T-cell (primary cell): Measurements from ENCODE around the gene TBC1D10A. TPM values are rescaled to one million over a fixed set of nuclear protein-coding genes. Genes with fewer than 3 reads are reported as not detected.

Source experiments
- ATAC-seq, 4 experiments: fragments of 200-7000 bp in 3 of 4; fragments of 150-1000 bp in 1 of 4; cut with Tn5 transposase; replicated peaks in 1 of 4; 1 replicate in 3 of 4; 2 replicates in 1 of 4; pipeline ENCODE4 v1.10.0; 2021; ENCODE audit warnings: moderate library complexity in 3 of 4, mild to moderate bottlenecking in 2 of 4, moderate number of reproducible peaks in 1 of 4
- CTCF ChIA-PET, 2 donors: fragments of 300-600 bp; sonication (Branson Sonifier 250); formaldehyde crosslinking; loops; one replicate each; lab custom pipeline; 2022; ENCODE audit warnings: antibody characterized with exemption in 2 of 2; lab: Charles Lee
- POLR2A ChIA-PET, 2 donors: fragments of 300-600 bp; sonication (Branson Sonifier 250); formaldehyde crosslinking; loops; one replicate each; lab custom pipeline; 2022; ENCODE audit warnings: antibody characterized with exemption in 2 of 2; lab: Charles Lee
- DNase-seq, 35 experiments: peaks; one replicate each; pipeline versions ENCODE4 v3.0.0 to v3.0.0-alpha.2; 2013 to 2023
- H3K27ac ChIP-seq: one replicate; pipeline ENCODE4 v1.5.1; 2013; ENCODE audit warnings: low read length
- H3K27me3 ChIP-seq, 2 experiments: replicated peaks in 1 of 2; 1 replicate in 1 of 2; 2 replicates in 1 of 2; pipeline versions ENCODE4 v1.6.1 to v1.7.0; 2013; ENCODE audit warnings: low read length in 1 of 2, mixed read lengths in 1 of 2; ENCODE audit not compliant: control insufficient read depth in 2 of 2, insufficient read depth in 2 of 2; ENCODE audit errors: extremely low read depth in 1 of 2
- H3K36me3 ChIP-seq, 2 donors: 1 replicate in 1 of 2; 2 replicates in 1 of 2; pipeline versions ENCODE4 v1.6.1 to v1.7.0; 2013; ENCODE audit warnings: low read length in 1 of 2; ENCODE audit not compliant: control insufficient read depth in 2 of 2, insufficient read depth in 1 of 2; ENCODE audit errors: extremely low read depth in 1 of 2
- H3K4me1 ChIP-seq, 2 experiments: 1 replicate in 1 of 2; 2 replicates in 1 of 2; pipeline versions ENCODE4 v1.6.1 to v1.7.0; 2013; ENCODE audit warnings: low read length in 2 of 2, mixed read lengths in 1 of 2; ENCODE audit not compliant: insufficient read depth in 2 of 2, control insufficient read depth in 1 of 2; ENCODE audit errors: extremely low read depth in 1 of 2
- H3K4me3 ChIP-seq, 2 donors: 1 replicate in 1 of 2; 2 replicates in 1 of 2; pipeline versions ENCODE4 v1.5.1 to v1.7.0; 2013; ENCODE audit warnings: mild to moderate bottlenecking in 2 of 2, low read length in 1 of 2, moderate library complexity in 1 of 2; ENCODE audit not compliant: control insufficient read depth in 1 of 2; ENCODE audit errors: extremely low read depth in 1 of 2
- H3K9me3 ChIP-seq: 2 replicates; pipeline ENCODE4 v1.7.0; 2013
- H3K27ac Mint-ChIP-seq, 2 donors: one replicate each; pipeline ENCODE4 v1.8.0; 2020 to 2021; ENCODE audit warnings: mild to moderate bottlenecking in 2 of 2, mixed read lengths in 2 of 2
- H3K27me3 Mint-ChIP-seq, 2 donors: one replicate each; pipeline ENCODE4 v1.8.0; 2021 to 2022; ENCODE audit warnings: mixed read lengths in 2 of 2
- H3K36me3 Mint-ChIP-seq: one replicate; pipeline ENCODE4 v1.8.0; 2021; ENCODE audit warnings: mixed read lengths
- H3K4me1 Mint-ChIP-seq, 3 donors: one replicate each; pipeline ENCODE4 v1.8.0; 2020 to 2022; ENCODE audit warnings: mixed read lengths in 3 of 3, mild to moderate bottlenecking in 1 of 3
- H3K4me3 Mint-ChIP-seq, 3 donors: one replicate each; pipeline ENCODE4 v1.8.0; 2020 to 2022; ENCODE audit warnings: mild to moderate bottlenecking in 3 of 3, mixed read lengths in 3 of 3, moderate library complexity in 3 of 3
- H3K9me3 Mint-ChIP-seq, 3 donors: one replicate each; pipeline ENCODE4 v1.8.0; 2020 to 2022; ENCODE audit warnings: mixed read lengths in 3 of 3
- whole genome bisulfite sequencing: methylation state at CpG from one replicate; pipeline ENCODE4 v1.1.5; 2013; ENCODE audit warnings: missing lambda C conversion rate; ENCODE audit not compliant: insufficient coverage; 5-methylcytosine and 5-hydroxymethylcytosine counted together
- total RNA-seq, 35 experiments: library from RNA in 6 of 35; stranded (reverse) in 6 of 35; fragments of 120-200 nt in 1 of 35; gene quantifications; one replicate each; pipeline versions ENCODE4 v1.2.1 to v1.2.4 and lab custom pipeline; 2013 to 2026

TBC1D10A gene
- total RNA-seq, 5 donors from 2014 or later (not counting 1 experiment from before 2014, with no cell fraction given): 56.2 to 84.3 (median 82.3) TPM

- Histone ChIP-seq H3K4me3 (no peak overlapping the region), H3K4me1 (peaks cover 0 to 39% of the 10 kb centered on the region in 2 experiments), H3K36me3 (no peaks in the 10 kb centered on the region), H3K9me3 (no peaks in the 10 kb centered on the region), H3K27me3 (peaks cover 0 to 51% of the 10 kb centered on the region in 2 experiments), H3K27ac (no peak overlapping the region)
- Mint-ChIP-seq H3K4me3 (peak overlapping the region in 2 of 3 donors; percentile 15 to 87), H3K27ac (no peak overlapping the region), H3K36me3 (no peaks in the 10 kb centered on the region), H3K27me3 (peaks cover 3 to 12% of the 10 kb centered on the region in 2 donors), H3K9me3 (no peaks in the 10 kb centered on the region), H3K4me1 (peaks cover 24 to 48% (median 35%) of the 10 kb centered on the region in 3 donors)
- 79% methylated on average over 5 of the region's 10 CpGs for WGBS
- ChIA-PET CTCF (no interaction called here), POLR2A (no interaction called here)
- no peak for ATAC-seq
- DNase-seq: no peak
These were observed 82.7 kb downstream of the TBC1D10A start for GRCh38 chr22:30244066-30244465.

GRCh38 chr22:30243661-30244060 is 83.1 kb downstream of the TBC1D10A start:
- POLR2A ChIA-PET: no interaction called here
- Histone ChIP-seq H3K27ac (no peak overlapping the region), H3K27me3 (peaks cover 0 to 47% of the 10 kb centered on the region in 2 experiments), H3K4me1 (peaks cover 0 to 35% of the 10 kb centered on the region in 2 experiments), H3K4me3 (no peak overlapping the region), H3K36me3 (no peaks in the 10 kb centered on the region), H3K9me3 (no peaks in the 10 kb centered on the region)
- no peak overlapping the region for H3K27ac Mint-ChIP-seq
- DNase-seq (no peak), ATAC-seq (no peak)
- H3K27me3 Mint-ChIP-seq: peaks cover 3 to 12% of the 10 kb centered on the region in 2 donors
- CTCF ChIA-PET: no interaction called here
- 57% methylated on average over 15 of the region's 22 CpGs for WGBS
- peak overlapping the region in 1 of 3 donors; percentile 87 for H3K4me3 Mint-ChIP-seq
- H3K9me3 Mint-ChIP-seq: no peaks in the 10 kb centered on the region
- H3K36me3 Mint-ChIP-seq: no peaks in the 10 kb centered on the region
- peaks cover 24 to 47% (median 37%) of the 10 kb centered on the region in 3 donors for H3K4me1 Mint-ChIP-seq

Other genes starting within 250 kb of the TBC1D10A start
- not detected for gene HORMAD2, start 246.5 kb downstream of the TBC1D10A start, total RNA-seq
- gene LIF, start 80.2 kb downstream of the TBC1D10A start, total RNA-seq: 1 to 10 TPM in 3 of 5 donors, under 1 TPM in 2; 0.26 to 3.3 (median 1.4) TPM
- gene OSM, start 60.1 kb downstream of the TBC1D10A start, total RNA-seq: 10 to 100 TPM in 2 of 5 donors, 1 to 10 TPM in 3; 5.9 to 16.5 (median 7.4) TPM
- gene CASTOR1, start 37.4 kb downstream of the TBC1D10A start, total RNA-seq: 10 to 100 TPM; 12.8 to 21.9 (median 16.1) TPM
- gene SF3A1, start 30.0 kb upstream of the TBC1D10A start, total RNA-seq: 100 to 1,000 TPM; 272 to 323 (median 292) TPM
- gene CCDC157, start 30.1 kb upstream of the TBC1D10A start, total RNA-seq: 10 to 100 TPM in 1 of 5 donors, 1 to 10 TPM in 4; 4.6 to 10.9 (median 5.1) TPM
- 1 to 10 TPM; 6.2 to 8.4 (median 6.3) TPM for gene RNF215, start 60.5 kb upstream of the TBC1D10A start, total RNA-seq
- 10 to 100 TPM; 10.9 to 87.9 (median 15.8) TPM for gene SEC14L2, start 70.1 kb upstream of the TBC1D10A start, total RNA-seq
- gene MTFP1, start 98.8 kb upstream of the TBC1D10A start, total RNA-seq: 10 to 100 TPM; 22.7 to 59.2 (median 29.4) TPM
- not detected for gene SEC14L3, start 145.1 kb upstream of the TBC1D10A start, total RNA-seq
- under 1 TPM in 1 of 5 donors, not detected in 4; 0.10 TPM for gene SEC14L4, start 178.8 kb upstream of the TBC1D10A start, total RNA-seq
- gene SEC14L6, start 219.8 kb upstream of the TBC1D10A start, total RNA-seq: under 1 TPM in 1 of 5 donors, not detected in 4; 0.13 TPM
- gene GAL3ST1, start 247.7 kb upstream of the TBC1D10A start, total RNA-seq: 1 to 10 TPM in 3 of 5 donors, not detected in 2; 1.1 to 1.5 (median 1.5) TPM